ENCODE data around the gene SPA17.

Gene SPA17

GRCh38 chr11:124693142-124693541 is 19.4 kb downstream of the SPA17 start:
- no peak for TF ChIP-seq CTCF (IDR thresholded peaks at IDR 0.05; ENCODE audit: low read depth, low read length)
- H3K4me3 ChIP-seq (replicated peaks in 1 of 2; ENCODE audit: low read depth in 2 of 2, low read length in 2 of 2) = no peak overlapping the region
- DNase-seq (ENCODE audit: low read depth in 2 of 2) = no peak

GRCh38 chr11:124699547-124699946 is 25.8 kb downstream of the SPA17 start:
- no peak for TF ChIP-seq CTCF (IDR thresholded peaks at IDR 0.05; ENCODE audit: low read depth, low read length)
- H3K4me3 ChIP-seq (replicated peaks in 1 of 2; ENCODE audit: low read depth in 2 of 2, low read length in 2 of 2) = no peak overlapping the region
- DNase-seq (ENCODE audit: low read depth in 2 of 2) = no peak

GRCh38 chr11:124700028-124700427 is 26.3 kb downstream of the SPA17 start:
- no peak overlapping the region for H3K4me3 ChIP-seq (replicated peaks in 1 of 2; ENCODE audit: low read depth in 2 of 2, low read length in 2 of 2)
- TF ChIP-seq CTCF (IDR thresholded peaks at IDR 0.05; ENCODE audit: low read depth, low read length) = no peak
- DNase-seq (ENCODE audit: low read depth in 2 of 2) = no peak

- no peak for TF ChIP-seq CTCF (IDR thresholded peaks at IDR 0.05; ENCODE audit: low read depth, low read length)
- DNase-seq (ENCODE audit: low read depth in 2 of 2) = no peak
- H3K4me3 ChIP-seq (replicated peaks in 1 of 2; ENCODE audit: low read depth in 2 of 2, low read length in 2 of 2) = no peak overlapping the region
Observed at GRCh38 chr11:124707829-124708228, 34.1 kb downstream of the SPA17 start.

GRCh38 chr11:124712392-124712791 is 38.7 kb downstream of the SPA17 start:
- DNase-seq (ENCODE audit: low read depth in 2 of 2) = no peak
- no peak for TF ChIP-seq CTCF (IDR thresholded peaks at IDR 0.05; ENCODE audit: low read depth, low read length)
- H3K4me3 ChIP-seq (replicated peaks in 1 of 2; ENCODE audit: low read depth in 2 of 2, low read length in 2 of 2) = no peak overlapping the region

GRCh38 chr11:124716591-124716990 is 42.9 kb downstream of the SPA17 start:
- H3K4me3 ChIP-seq (replicated peaks in 1 of 2; ENCODE audit: low read depth in 2 of 2, low read length in 2 of 2) = no peak overlapping the region
- TF ChIP-seq CTCF (IDR thresholded peaks at IDR 0.05; ENCODE audit: low read depth, low read length) = no peak
- peak in 1 of 2 donors; percentile 41 for DNase-seq (ENCODE audit: low read depth in 2 of 2)

- H3K4me3 ChIP-seq (replicated peaks in 1 of 2; ENCODE audit: low read depth in 2 of 2, low read length in 2 of 2) = peak overlapping the region; percentile 42 to 48
- no peak for TF ChIP-seq CTCF (IDR thresholded peaks at IDR 0.05; ENCODE audit: low read depth, low read length)
- DNase-seq (ENCODE audit: low read depth in 2 of 2) = peak; percentile 46 to 59
Observed at GRCh38 chr11:124717421-124717785, 43.7 kb downstream of the SPA17 start.

Measured in cardiac fibroblast (primary cell).